Fibroblast of villous mesenchyme (primary cell): ENCODE data around the gene HERC2. TPM values are rescaled to one million over a fixed set of nuclear protein-coding genes. Genes with fewer than 3 reads are reported as not detected.
"Not testable (repeated sequence)": the region's sequence is repeated elsewhere in the genome, so short reads cannot be mapped to it uniquely, and the experiment has no call there.

ENCODE experiments used
- DNase-seq: peaks from one replicate; pipeline ENCODE4 v3.0.0-alpha.2; 2010; ENCODE audit warnings: low read depth
- H3K4me3 ChIP-seq: 2 replicates; pipeline ENCODE4 v1.5.1; 2011; ENCODE audit warnings: low read depth, mild to moderate bottlenecking, low read length
- total RNA-seq: library from RNA; depleted of rRNA; stranded (reverse); fragments of >200 nt; gene quantifications from 2 replicates; pipeline ENCODE4 v1.2.3, GENCODE V29; 2012

The HERC2 gene
- 39.6 and 41.0 TPM in 2 replicates for total RNA-seq

- not testable (repeated sequence) for DNase-seq
Observed at GRCh38 chr15:28322129-28322588, at the start of gene HERC2. Gene HERC2 (minus strand): TSS chr15:28322179. CDS start chr15:28321433, 746 bp downstream.

GRCh38 chr15:28365502-28365901 is 43.5 kb upstream of the HERC2 start:
- not testable (repeated sequence) for H3K4me3 ChIP-seq, DNase-seq

More at GRCh38 chr15:28322129-28322588, at the start of gene HERC2:
- peak within 1 kb of the TSS; percentile 56 for H3K4me3 ChIP-seq

- DNase-seq, H3K4me3 ChIP-seq: not testable (repeated sequence)
Observed at GRCh38 chr15:28357984-28358383, 36.0 kb upstream of the HERC2 start, which contains the start of gene GOLGA6L24. Gene GOLGA6L24 (minus strand): TSS chr15:28358084. CDS start chr15:28358023, 61 bp downstream.

- peak overlapping the region; percentile 56 for H3K4me3 ChIP-seq
- not testable (repeated sequence) for DNase-seq
Observed at GRCh38 chr15:28321358-28322078, 461 bp downstream of the HERC2 start.

- not testable (repeated sequence) for DNase-seq, H3K4me3 ChIP-seq
Observed at GRCh38 chr15:28319725-28320124, 2.3 kb downstream of the HERC2 start.

- DNase-seq, H3K4me3 ChIP-seq: not testable (repeated sequence)
Observed at GRCh38 chr15:28318828-28319227, 3.2 kb downstream of the HERC2 start.

GRCh38 chr15:28318122-28318521 is 3.9 kb downstream of the HERC2 start:
- not testable (repeated sequence) for H3K4me3 ChIP-seq, DNase-seq

GRCh38 chr15:28316958-28317357 is 5.0 kb downstream of the HERC2 start:
- DNase-seq, H3K4me3 ChIP-seq: not testable (repeated sequence)

GRCh38 chr15:28310454-28310853 is 11.5 kb downstream of the HERC2 start:
- DNase-seq, H3K4me3 ChIP-seq: not testable (repeated sequence)

GRCh38 chr15:28308718-28309117 is 13.3 kb downstream of the HERC2 start:
- DNase-seq, H3K4me3 ChIP-seq: not testable (repeated sequence)

- DNase-seq, H3K4me3 ChIP-seq: not testable (repeated sequence)
Observed at GRCh38 chr15:28305700-28306099, 16.3 kb downstream of the HERC2 start.

- H3K4me3 ChIP-seq, DNase-seq: not testable (repeated sequence)
Observed at GRCh38 chr15:28297434-28297833, 24.5 kb downstream of the HERC2 start.

- not testable (repeated sequence) for H3K4me3 ChIP-seq, DNase-seq
Observed at GRCh38 chr15:28296814-28297213, 25.2 kb downstream of the HERC2 start.

GRCh38 chr15:28295009-28295563 is 26.9 kb downstream of the HERC2 start:
- H3K4me3 ChIP-seq, DNase-seq: not testable (repeated sequence)

- not testable (repeated sequence) for H3K4me3 ChIP-seq
- peak; percentile 41 for DNase-seq
Observed at GRCh38 chr15:28294560-28294959, 27.4 kb downstream of the HERC2 start.
